ENCODE measurements around the gene KAT2A.

GRCh38 chr17:42165751-42166150, 44.6 kb upstream of the KAT2A start:
- TF ChIP-seq REST (IDR thresholded peaks at IDR 0.05; ENCODE audit: insufficient read depth in 1 of 2, low read depth in 2 of 2, low read length in 2 of 2) (no peak), POLR2AphosphoS5 (IDR thresholded peaks at IDR 0.05; ENCODE audit: low read depth, low read length) (no peak), TAF1 (IDR thresholded peaks at IDR 0.05; ENCODE audit: borderline replicate concordance, insufficient read depth, low read length) (no peak)
